ENCODE results near the gene PTP4A2. TPM values are rescaled to one million over a fixed set of nuclear protein-coding genes. Genes with fewer than 3 reads are reported as not detected.

Gene PTP4A2
- total RNA-seq: 395 and 404 TPM in 2 replicates

DNA sequence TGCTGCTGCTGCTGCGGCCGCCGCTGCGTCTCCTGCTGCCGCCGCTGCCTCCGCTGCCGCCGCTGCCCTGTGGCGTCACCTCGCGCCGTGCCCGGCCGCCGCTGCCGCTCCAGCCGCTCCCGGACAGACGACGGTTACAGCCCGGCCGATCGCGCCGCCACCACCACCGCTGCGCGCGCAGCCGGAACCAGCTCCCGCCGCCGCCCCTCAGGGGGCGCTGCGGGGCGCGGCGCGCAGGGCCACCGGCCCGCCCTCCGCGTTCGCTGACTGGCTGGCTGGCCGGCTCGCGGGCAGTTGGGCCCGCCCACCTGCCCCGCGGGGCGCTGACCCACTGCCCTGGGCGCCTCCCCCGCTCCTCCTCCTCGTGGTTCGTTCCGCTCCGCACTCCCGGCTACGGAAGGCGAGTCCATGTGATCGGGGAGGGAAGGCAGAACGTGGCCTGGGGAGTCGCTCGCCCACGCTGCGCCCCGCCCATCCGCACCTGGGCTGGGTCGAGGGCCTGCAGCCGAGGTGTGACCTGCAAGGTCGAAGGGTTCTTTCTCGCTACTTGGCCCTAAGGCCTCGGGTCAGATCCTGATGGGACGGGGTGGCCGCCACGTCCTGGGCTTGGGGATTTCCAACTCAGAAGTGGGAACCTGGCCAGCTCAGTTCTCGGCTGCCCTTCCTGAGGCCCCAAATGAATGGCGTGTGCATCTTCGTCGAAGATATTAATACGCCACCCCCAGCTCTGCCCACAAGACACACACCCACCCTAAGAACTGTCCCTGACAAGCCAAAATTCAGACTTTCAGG lies at the start of gene PTP4A2:
Gene PTP4A2 (minus strand): TSS at position 185 of the 792 bp plus-strand sequence. CDS start 19,303 bp downstream, outside the sequence.

Other genes starting within 250 kb of the PTP4A2 start
- 48.1 and 59.5 TPM in 2 replicates for gene COL16A1, start 234.4 kb downstream of the PTP4A2 start, total RNA-seq
- 4.0 and 4.9 TPM in 2 replicates for gene ADGRB2, start 174.0 kb downstream of the PTP4A2 start, total RNA-seq
- gene SPOCD1, start 122.3 kb downstream of the PTP4A2 start, total RNA-seq: 35.8 and 43.3 TPM in 2 replicates
- gene KHDRBS1, start 75.5 kb upstream of the PTP4A2 start, total RNA-seq: 42.5 and 56.6 TPM in 2 replicates
- 6.1 and 6.8 TPM in 2 replicates for gene TMEM39B, start 134.6 kb upstream of the PTP4A2 start, total RNA-seq
- 29.6 and 33.0 TPM in 2 replicates for gene KPNA6, start 169.7 kb upstream of the PTP4A2 start, total RNA-seq
- gene TXLNA, start 241.3 kb upstream of the PTP4A2 start, total RNA-seq: 87.7 and 107 TPM in 2 replicates

All from aortic smooth muscle cell (primary cell).